DOHH2 (cell line): ENCODE measurements around the gene MTFP1.

Experiments
- H3F3A ChIP-seq: fragments of 200-600 bp; sonication (generic), shearing (Covaris generic); 2 replicates; pipeline ENCODE4 v1.6.0; 2016; ENCODE audit warnings: antibody characterized with exemption, mild to moderate bottlenecking; ENCODE audit not compliant: control insufficient read depth, insufficient read depth
- H3K27ac ChIP-seq: fragments of 200-600 bp; sonication (generic); 2 replicates; pipeline ENCODE4 v1.5.1; 2014; ENCODE audit warnings: low read depth, mild to moderate bottlenecking, low read length, moderate library complexity
- H3K27me3 ChIP-seq: fragments of 200-600 bp; sonication (generic); 2 replicates; pipeline ENCODE4 v1.6.1; 2014; ENCODE audit warnings: mild to moderate bottlenecking, low read length, mixed read lengths; ENCODE audit not compliant: control insufficient read depth
- H3K36me3 ChIP-seq: fragments of 200-600 bp; sonication (generic); 2 replicates; pipeline ENCODE4 v1.6.1; 2014; ENCODE audit warnings: mild to moderate bottlenecking, low read length, moderate library complexity, mixed read lengths; ENCODE audit not compliant: control insufficient read depth
- H3K4me1 ChIP-seq: fragments of 200-600 bp; sonication (generic); 2 replicates; pipeline ENCODE4 v1.6.1; 2014; ENCODE audit warnings: mild to moderate bottlenecking, low read length, mixed read lengths; ENCODE audit not compliant: control insufficient read depth
- H3K4me2 ChIP-seq: fragments of 200-600 bp; sonication (generic); 2 replicates; pipeline ENCODE4 v1.6.0; 2014; ENCODE audit warnings: mild to moderate bottlenecking, low read length, moderate library complexity
- H3K4me3 ChIP-seq: fragments of 200-600 bp; sonication (generic); 2 replicates; pipeline ENCODE4 v1.5.1; 2014; ENCODE audit warnings: mild to moderate bottlenecking, low read length, mixed read lengths
- H3K79me2 ChIP-seq: fragments of 200-600 bp; sonication (generic); 2 replicates; pipeline ENCODE4 v1.6.1; 2014; ENCODE audit warnings: mild to moderate bottlenecking, low read length, mixed read lengths; ENCODE audit not compliant: control insufficient read depth
- H3K9me2 ChIP-seq: fragments of 200-600 bp; sonication (generic); replicated peaks from 2 replicates; pipeline ENCODE4 v1.6.1; 2014; ENCODE audit warnings: mild to moderate bottlenecking, low read length, mixed read lengths; ENCODE audit not compliant: control insufficient read depth
- H3K9me3 ChIP-seq: fragments of 200-600 bp; sonication (generic); 2 replicates; pipeline ENCODE4 v1.6.1; 2014; ENCODE audit warnings: antibody characterized with exemption, low read length, mixed read lengths; ENCODE audit not compliant: control insufficient read depth, insufficient read depth
- H4K20me1 ChIP-seq: fragments of 200-600 bp; sonication (generic); 2 replicates; pipeline ENCODE4 v1.6.0; 2014; ENCODE audit warnings: low read depth, mild to moderate bottlenecking, antibody characterized with exemption, low read length, moderate library complexity; ENCODE audit not compliant: control insufficient read depth, insufficient read depth
- EZH2phosphoT487 ChIP-seq: fragments of 200-600 bp; sonication (generic); IDR thresholded peaks from 2 replicates; pipeline ENCODE4 v1.6.1; 2017; ENCODE audit warnings: borderline replicate concordance, mild to moderate bottlenecking, antibody characterized with exemption, low read length, moderate library complexity, mixed read lengths
- TF ChIP-seq, protein P1 (sequence below): fragments of 200-600 bp; sonication (generic); IDR thresholded peaks from one replicate; pipeline ENCODE4 v1.5.1; 2014; ENCODE audit warnings: antibody characterized with exemption, mild to moderate bottlenecking, low read depth, low read length; ENCODE audit not compliant: poor library complexity, severe bottlenecking

Gene MTFP1

DNA sequence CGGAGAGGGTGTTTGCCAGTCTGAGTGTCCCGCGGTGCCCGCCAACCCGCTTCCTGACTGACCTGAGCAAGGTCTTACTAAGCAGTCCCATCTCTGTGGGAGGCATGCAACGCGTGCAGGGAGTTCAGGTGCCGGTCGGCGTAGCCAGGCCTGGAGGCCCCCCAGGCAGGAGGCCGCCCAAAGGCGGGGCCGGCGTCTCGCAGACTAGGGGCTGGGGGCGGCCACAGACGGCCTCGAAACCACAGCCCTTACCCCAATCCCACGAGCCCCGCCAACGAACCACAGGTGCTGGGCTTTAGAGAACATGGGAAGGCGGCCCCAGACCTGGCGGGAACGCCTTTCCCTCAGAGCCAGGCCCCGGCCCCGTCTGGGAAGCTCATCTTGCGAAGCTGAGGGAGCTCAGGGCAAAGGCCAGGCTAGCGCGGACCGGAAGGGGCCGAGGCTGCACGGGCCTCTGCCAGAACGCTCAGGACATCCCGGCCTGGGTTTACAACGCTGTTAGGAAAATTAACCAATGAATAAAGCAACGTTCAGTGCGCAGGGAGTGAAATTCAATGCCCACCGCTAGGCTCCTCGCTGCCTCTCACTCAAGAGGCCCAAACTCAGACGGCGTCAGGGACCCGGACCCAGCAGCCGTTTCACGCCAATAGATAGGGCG, 2.1 kb upstream of the MTFP1 start:
- H3K79me2 ChIP-seq, result peaks cover 56% of the 10 kb centered on the region
- H3K9me2 ChIP-seq, result no peaks in the 10 kb centered on the region
- peaks cover 62% of the 10 kb centered on the region for H3K36me3 ChIP-seq
- peaks cover 41% of the 10 kb centered on the region for H3K4me1 ChIP-seq
- peaks cover 15% of the 10 kb centered on the region for H3F3A ChIP-seq
- peak overlapping the region; percentile 99 for H3K4me2 ChIP-seq
- peak overlapping the region; percentile 67 for H3K27ac ChIP-seq
- H3K9me3 ChIP-seq, result no peaks in the 10 kb centered on the region
- H3K4me3 ChIP-seq, result peak overlapping the region; percentile 95
- 0 out of 2 replicates have a peak, but pooled peaks cover 10% of the 10 kb centered on the region for H4K20me1 ChIP-seq
- no peaks in the 10 kb centered on the region for H3K27me3 ChIP-seq
- TF ChIP-seq, protein P1, sequence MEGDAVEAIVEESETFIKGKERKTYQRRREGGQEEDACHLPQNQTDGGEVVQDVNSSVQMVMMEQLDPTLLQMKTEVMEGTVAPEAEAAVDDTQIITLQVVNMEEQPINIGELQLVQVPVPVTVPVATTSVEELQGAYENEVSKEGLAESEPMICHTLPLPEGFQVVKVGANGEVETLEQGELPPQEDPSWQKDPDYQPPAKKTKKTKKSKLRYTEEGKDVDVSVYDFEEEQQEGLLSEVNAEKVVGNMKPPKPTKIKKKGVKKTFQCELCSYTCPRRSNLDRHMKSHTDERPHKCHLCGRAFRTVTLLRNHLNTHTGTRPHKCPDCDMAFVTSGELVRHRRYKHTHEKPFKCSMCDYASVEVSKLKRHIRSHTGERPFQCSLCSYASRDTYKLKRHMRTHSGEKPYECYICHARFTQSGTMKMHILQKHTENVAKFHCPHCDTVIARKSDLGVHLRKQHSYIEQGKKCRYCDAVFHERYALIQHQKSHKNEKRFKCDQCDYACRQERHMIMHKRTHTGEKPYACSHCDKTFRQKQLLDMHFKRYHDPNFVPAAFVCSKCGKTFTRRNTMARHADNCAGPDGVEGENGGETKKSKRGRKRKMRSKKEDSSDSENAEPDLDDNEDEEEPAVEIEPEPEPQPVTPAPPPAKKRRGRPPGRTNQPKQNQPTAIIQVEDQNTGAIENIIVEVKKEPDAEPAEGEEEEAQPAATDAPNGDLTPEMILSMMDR, result no peak

DNA sequence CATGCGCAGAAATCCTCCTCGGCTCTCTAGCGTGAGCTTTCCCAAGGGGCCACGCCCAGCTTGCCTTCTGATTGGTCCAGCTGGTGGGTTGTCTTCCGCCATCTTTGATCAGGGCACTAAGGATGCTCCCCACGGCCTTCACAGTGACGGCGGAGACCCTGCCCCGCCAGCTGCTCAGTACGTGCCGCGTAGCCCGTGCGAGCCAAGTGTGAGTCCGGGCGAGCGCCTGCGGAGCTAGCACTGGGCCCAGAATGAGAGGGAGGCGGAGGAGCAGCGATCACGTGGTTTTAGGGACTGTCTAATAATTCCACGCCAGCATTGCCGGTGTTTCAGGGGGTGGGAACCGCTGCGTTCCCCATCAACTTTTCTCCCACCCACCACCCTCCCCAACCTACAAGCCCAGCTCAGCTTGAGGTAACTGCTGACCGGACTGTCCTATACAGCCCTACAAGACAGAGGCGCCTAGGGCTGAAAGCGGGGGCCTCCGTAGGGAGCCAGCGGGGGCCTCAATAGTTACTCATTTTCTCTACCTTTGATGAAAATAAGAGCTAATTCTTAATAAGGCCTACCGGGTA, 1.5 kb upstream of the MTFP1 start:
- Histone ChIP-seq H3K9me3 (no peaks in the 10 kb centered on the region), H3K36me3 (peaks cover 62% of the 10 kb centered on the region), H3K27ac (peak overlapping the region; percentile 67), H3K4me1 (peaks cover 41% of the 10 kb centered on the region), H3F3A (peaks cover 15% of the 10 kb centered on the region), H3K9me2 (no peaks in the 10 kb centered on the region), H3K27me3 (no peaks in the 10 kb centered on the region), H3K79me2 (peaks cover 56% of the 10 kb centered on the region), H4K20me1 (0 out of 2 replicates have a peak, but pooled peaks cover 10% of the 10 kb centered on the region), H3K4me3 (peak overlapping the region; percentile 95), H3K4me2 (peak overlapping the region; percentile 99)
- no peak for TF ChIP-seq EZH2phosphoT487

GRCh38 chr22:30424534-30425326, 838 bp upstream of the MTFP1 start:
- Histone ChIP-seq H3K4me1 (peaks cover 41% of the 10 kb centered on the region), H3F3A (peaks cover 15% of the 10 kb centered on the region), H3K4me3 (peak overlapping the region; percentile 95), H3K9me2 (no peaks in the 10 kb centered on the region), H3K4me2 (peak overlapping the region; percentile 99), H3K36me3 (peaks cover 66% of the 10 kb centered on the region), H3K27ac (peak overlapping the region; percentile 67), H3K9me3 (no peaks in the 10 kb centered on the region), H4K20me1 (0 out of 2 replicates have a peak, but pooled peaks cover 10% of the 10 kb centered on the region), H3K27me3 (no peaks in the 10 kb centered on the region), H3K79me2 (peaks cover 56% of the 10 kb centered on the region)
- TF ChIP-seq EZH2phosphoT487, result no peak
- TF ChIP-seq, protein P1, result peak; percentile 33
